LNCAP (cell line): ENCODE measurements around the gene LHPP.

Experiments used
- CTCF ChIP-seq: fragments of 450-650 bp; IDR thresholded peaks from 2 replicates; pipeline ENCODE4 v1.5.1; 2017; ENCODE audit warnings: mild to moderate bottlenecking

Gene LHPP

GRCh38 chr10:124433461-124433860, 28.2 kb upstream of the LHPP start:
- TF ChIP-seq CTCF, result no peak

GRCh38 chr10:124436191-124436638, 25.4 kb upstream of the LHPP start:
- no peak for TF ChIP-seq CTCF

- TF ChIP-seq CTCF, result no peak
Measured at GRCh38 chr10:124446830-124447750, 14.5 kb upstream of the LHPP start.

- no peak for TF ChIP-seq CTCF
Measured at GRCh38 chr10:124447751-124448466, 13.7 kb upstream of the LHPP start.

- no peak for TF ChIP-seq CTCF
Measured at GRCh38 chr10:124448696-124449169, 12.9 kb upstream of the LHPP start.

- TF ChIP-seq CTCF, result no peak
Measured at GRCh38 chr10:124449170-124450011, 12.2 kb upstream of the LHPP start.
